GM12878 (cell line): ENCODE results near the gene SPATS2L. TPM values are rescaled to one million over a fixed set of nuclear protein-coding genes. Genes with fewer than 3 reads are reported as not detected.

Experiments
- ATAC-seq: fragments of 200-7000 bp; cut with Tn5 transposase; 3 replicates; pipeline ENCODE4 v1.9.1; 2020; ENCODE audit warnings: mild to moderate bottlenecking, moderate library complexity
- BruUV-seq: library from RNA; stranded (reverse); fragments of 400-500 nt; replicated peaks from 2 replicates; lab custom pipeline; 2021; lab: Mats Ljungman, UMichigan
- CTCF ChIA-PET: fragments of 300-600 bp; sonication (Branson Sonifier 250); formaldehyde crosslinking; extraction: SDS; loops from one replicate; lab custom pipeline; 2021; ENCODE audit warnings: inconsistent platforms; lab: Yijun Ruan, JAX
- POLR2A ChIA-PET: fragments of 350-600 bp; formaldehyde crosslinking; extraction: SDS; loops from one replicate; lab custom pipeline; 2021; ENCODE audit warnings: inconsistent platforms; lab: Charles Lee
- RAD21 ChIA-PET: fragments of 300-600 bp; sonication (Branson Sonifier 250); formaldehyde crosslinking; loops from one replicate; lab custom pipeline; 2023; ENCODE audit warnings: antibody characterized with exemption; ENCODE audit not compliant: unreplicated experiment; lab: Charles Lee
- SMC1A ChIA-PET: fragments of 300-600 bp; sonication (Branson Sonifier 250); formaldehyde crosslinking; loops from one replicate; lab custom pipeline; 2023; ENCODE audit not compliant: unreplicated experiment, uncharacterized antibody; lab: Charles Lee
- DNase-seq: peaks from one replicate; pipeline ENCODE4 v3.0.0-alpha.2; 2011; ENCODE audit warnings: low read depth, low spot score
- FAIRE-seq: peaks from 3 replicates; lab custom pipeline; 2011; peaks lifted over from hg19 to GRCh38; lab: Jason Lieb, UNC
- H2AFZ ChIP-seq: 2 replicates; pipeline ENCODE4 v1.6.0; 2011; ENCODE audit warnings: low read depth, low read length, control low read depth; ENCODE audit not compliant: control insufficient read depth
- H3K27ac ChIP-seq: 2 replicates; pipeline ENCODE4 v1.5.1; 2011; ENCODE audit warnings: control low read depth; ENCODE audit not compliant: control insufficient read depth, insufficient read depth
- H3K27me3 ChIP-seq, 2 experiments: replicated peaks in 1 of 2; 2 replicates each; pipeline versions ENCODE4 v1.6.0 to v1.6.1; 2011; ENCODE audit warnings: low read length in 1 of 2; ENCODE audit not compliant: control insufficient read depth in 2 of 2, insufficient read depth in 2 of 2
- H3K36me3 ChIP-seq, 2 experiments: 2 replicates each; pipeline ENCODE4 v1.5.1; 2011; ENCODE audit warnings: low read length in 1 of 2; ENCODE audit not compliant: control insufficient read depth in 2 of 2, insufficient read depth in 2 of 2
- H3K4me1 ChIP-seq: 2 replicates; pipeline ENCODE4 v1.6.1; 2011; ENCODE audit warnings: mild to moderate bottlenecking, low read length, moderate library complexity, mixed read lengths; ENCODE audit not compliant: control insufficient read depth, insufficient read depth
- H3K4me2 ChIP-seq: 2 replicates; pipeline ENCODE4 v1.6.0; 2011; ENCODE audit warnings: control low read depth; ENCODE audit not compliant: control insufficient read depth, insufficient read depth
- H3K4me3 ChIP-seq: fragments of 200-600 bp; sonication (generic); 2 replicates; pipeline ENCODE4 v1.5.1; 2016
- H3K79me2 ChIP-seq: 2 replicates; pipeline ENCODE4 v1.6.0; 2011; ENCODE audit warnings: low read length; ENCODE audit not compliant: control insufficient read depth, insufficient read depth
- H3K9ac ChIP-seq: 2 replicates; pipeline ENCODE4 v1.8.0; 2011; ENCODE audit warnings: low read length, control low read depth, mixed read lengths; ENCODE audit not compliant: control insufficient read depth, insufficient read depth
- H3K9me3 ChIP-seq: replicated peaks from 3 replicates; pipeline ENCODE4 v1.5.1; 2011; ENCODE audit warnings: mild to moderate bottlenecking, low read length; ENCODE audit not compliant: control insufficient read depth, insufficient read depth
- H4K20me1 ChIP-seq: 2 replicates; pipeline ENCODE4 v1.6.0; 2011; ENCODE audit not compliant: control insufficient read depth, insufficient read depth
- ATF2 ChIP-seq: IDR thresholded peaks from 2 replicates; pipeline ENCODE4 v1.6.1; 2012; ENCODE audit warnings: low read length, inconsistent platforms
- CHD4 ChIP-seq: fragments of 200-600 bp; sonication (generic); IDR thresholded peaks from 2 replicates; pipeline ENCODE4 v1.6.1; 2016; ENCODE audit warnings: mild to moderate bottlenecking
- ETV6 ChIP-seq, 2 experiments: fragments of 450-650 bp in 1 of 2; IDR thresholded peaks in 1 of 2; conservative IDR thresholded peaks in 1 of 2; 2 replicates each; pipeline ENCODE4 v1.6.1; 2014; ENCODE audit warnings: antibody characterized with exemption in 1 of 2, borderline replicate concordance in 1 of 2, low read depth in 1 of 2, mild to moderate bottlenecking in 1 of 2, moderate library complexity in 1 of 2
- JUND ChIP-seq: IDR thresholded peaks from 2 replicates; pipeline ENCODE4 v1.6.1; 2012; ENCODE audit warnings: low read depth, mild to moderate bottlenecking, low read length, improper control_type of control experiment, moderate library complexity
- MLLT1 ChIP-seq: fragments of 450-650 bp; IDR thresholded peaks from 2 replicates; pipeline ENCODE4 v1.6.1; 2016; ENCODE audit warnings: mild to moderate bottlenecking
- NFYB ChIP-seq: IDR thresholded peaks from 2 replicates; pipeline ENCODE4 v1.6.1; 2011; ENCODE audit warnings: low read depth, mild to moderate bottlenecking, low read length, improper control_type of control experiment, moderate library complexity; ENCODE audit not compliant: insufficient read depth
- RBBP5 ChIP-seq: fragments of 200-600 bp; sonication (generic); conservative IDR thresholded peaks from 2 replicates; pipeline ENCODE4 v1.6.1; 2016
- RELB ChIP-seq: fragments of 450-650 bp; IDR thresholded peaks from 2 replicates; pipeline ENCODE4 v1.6.1; 2017; ENCODE audit warnings: low read depth, mild to moderate bottlenecking, moderate library complexity
- RFX5 ChIP-seq: IDR thresholded peaks from 2 replicates; pipeline ENCODE4 v1.6.1; 2011; ENCODE audit warnings: low read depth, low read length, improper control_type of control experiment
- SMARCA5 ChIP-seq: fragments of 450-650 bp; IDR thresholded peaks from 2 replicates; pipeline ENCODE4 v1.6.1; 2017; ENCODE audit warnings: mild to moderate bottlenecking
- SRF ChIP-seq, 2 experiments: IDR thresholded peaks; 2 replicates each; pipeline ENCODE4 v1.6.1; 2011; ENCODE audit warnings: low read depth in 2 of 2, low read length in 2 of 2, mild to moderate bottlenecking in 1 of 2, moderate library complexity in 1 of 2
- STAT3 ChIP-seq: IDR thresholded peaks from 2 replicates; pipeline ENCODE4 v1.6.1; 2011; ENCODE audit warnings: low read depth, low read length, improper control_type of control experiment
- TAF1 ChIP-seq: IDR thresholded peaks from 2 replicates; pipeline ENCODE4 v1.6.1; 2011; ENCODE audit warnings: mild to moderate bottlenecking, low read depth, low read length, borderline replicate concordance
- TCF7 ChIP-seq: IDR thresholded peaks from 2 replicates; pipeline ENCODE4 v1.6.1; 2014; ENCODE audit warnings: antibody characterized with exemption, borderline replicate concordance
- YY1 ChIP-seq: IDR thresholded peaks from 2 replicates; pipeline ENCODE4 v1.6.1; 2011; ENCODE audit warnings: low read depth, mild to moderate bottlenecking, low read length
- ZNF592 ChIP-seq: fragments of 450-650 bp; IDR thresholded peaks from 2 replicates; pipeline ENCODE4 v1.6.1; 2017; ENCODE audit warnings: mild to moderate bottlenecking, moderate library complexity
- ZNF622 ChIP-seq: fragments of 450-650 bp; IDR thresholded peaks from 2 replicates; pipeline ENCODE4 v1.6.1; 2017; ENCODE audit warnings: mild to moderate bottlenecking, inconsistent platforms
- WGBS: methylation state at CpG from one replicate; pipeline ENCODE4 v1.1.6; 2016; ENCODE audit warnings: low lambda C conversion rate; ENCODE audit not compliant: insufficient replicate concordance, insufficient coverage; ENCODE audit errors: missing lambda C conversion rate; 5-methylcytosine and 5-hydroxymethylcytosine counted together
- in situ Hi-C: fragments of 300-500 bp; cut with MboI; formaldehyde crosslinking; loops from 9 replicates; pipeline ENCODE4 v1.14.3; 2018; ENCODE audit warnings: mixed read lengths
- intact Hi-C: fragments of 100-400 bp; cut with micrococcal nuclease; formaldehyde crosslinking; loops from one replicate; pipeline ENCODE4 v1.14.2; 2022; ENCODE audit not compliant: unreplicated experiment
- polyA plus RNA-seq, 11 experiments: library from polyadenylated mRNA; depleted of rRNA in 4 of 11; unstranded in 6 of 11; stranded (reverse) in 5 of 11; fragments of >200 nt; fragmentation: Nextera tagmentation in 4 of 11; fragmentation: Illumina TruSeq in 1 of 11; extraction: Ambion mirVana in 4 of 11; extraction: Trizol in 1 of 11; gene quantifications; 1 replicate in 1 of 11; 2 replicates in 10 of 11; pipeline versions ENCODE4 v1.2.1 to v1.2.3, GENCODE V29; 2011 to 2016; ENCODE audit warnings: inconsistent platforms in 2 of 11, missing spikeins in 2 of 11, low read depth in 1 of 11
- total RNA-seq, 4 experiments: library from RNA; depleted of rRNA in 3 of 4; stranded (reverse); fragments of >200 nt in 3 of 4; fragmentation: Illumina TruSeq in 1 of 4; extraction: Trizol in 1 of 4; gene quantifications; 2 replicates each; pipeline versions ENCODE4 v1.2.1 to v1.2.3, GENCODE V29; 2013 to 2021

SPATS2L gene
- total and polyA plus RNA-seq, 10 of the 15 experiments (the other 5 are each of a cell fraction or from before 2014, with no cell fraction given) = 5.2 to 30.0 (median 20.1) TPM

GRCh38 chr2:200297100-200297499, 9.4 kb upstream of the SPATS2L start:
- intact Hi-C loops = no loop called here
- POLR2A ChIA-PET = no interaction called here

More at GRCh38 chr2:200297100-200297499, 9.4 kb upstream of the SPATS2L start:
- H3K79me2 ChIP-seq = no peaks in the 10 kb centered on the region
- H3K4me1 ChIP-seq = no peaks in the 10 kb centered on the region
- no peaks in the 10 kb centered on the region for H3K9me3 ChIP-seq
- no peak for ATAC-seq
- ChIA-PET RAD21 (no interaction called here), CTCF (interaction anchor here (0.6 to 1.0 kb wide), 2 partner anchors 185 to 226 kb away, joined by 3 to 5 read pairs; no protein-coding TSS in a partner anchor), SMC1A (interaction anchor here (1.0 kb wide), 1 partner anchor 65 kb away, joined by 3 read pairs; no protein-coding TSS in a partner anchor)
- no peaks in the 10 kb centered on the region for H4K20me1 ChIP-seq
- no peaks in the 10 kb centered on the region for H3K36me3 ChIP-seq
- no peak for FAIRE-seq
- no peak for DNase-seq
- no peak overlapping the region for H2AFZ ChIP-seq
- no peak overlapping the region for H3K4me2 ChIP-seq
- H3K4me3 ChIP-seq = no peak overlapping the region
- no peak overlapping the region for H3K27ac ChIP-seq
- no peak overlapping the region for H3K9ac ChIP-seq
- in situ Hi-C loops = no loop called here
- TF ChIP-seq SRF (IDR thresholded peaks at IDR 0.05; ENCODE audit: low read depth in 2 of 2, low read length in 2 of 2) (no peak), JUND (no peak), ZNF592 (no peak), STAT3 (no peak), RBBP5 (no peak), ZNF622 (no peak), RELB (no peak), ETV6 (conservative IDR thresholded peaks at IDR 0.05 in 1 of 2, IDR thresholded peaks at IDR 0.05 in 1 of 2; ENCODE audit: borderline replicate concordance in 1 of 2, low read depth in 1 of 2) (no peak), TCF7 (no peak), NFYB (no peak), SMARCA5 (no peak), TAF1 (no peak), MLLT1 (no peak), ATF2 (no peak), YY1 (no peak), CHD4 (no peak), RFX5 (no peak)
- no peaks in the 10 kb centered on the region for H3K27me3 ChIP-seq
- no TSS peak for BruUV-seq
- 37% methylated on average over 5 of the region's 5 CpGs for WGBS
